ENCODE data around the gene LSM2. TPM values are rescaled to one million over a fixed set of nuclear protein-coding genes. Genes with fewer than 3 reads are reported as not detected.
A peak's percentile ranks its signal among the peaks of the same experiment; 100 is the strongest.

The LSM2 gene
- total and polyA plus RNA-seq, 9 of the 15 experiments (the other 6 are each of a cell fraction or from before 2014, with no cell fraction given): 154 to 407 (median 223) TPM

DNA sequence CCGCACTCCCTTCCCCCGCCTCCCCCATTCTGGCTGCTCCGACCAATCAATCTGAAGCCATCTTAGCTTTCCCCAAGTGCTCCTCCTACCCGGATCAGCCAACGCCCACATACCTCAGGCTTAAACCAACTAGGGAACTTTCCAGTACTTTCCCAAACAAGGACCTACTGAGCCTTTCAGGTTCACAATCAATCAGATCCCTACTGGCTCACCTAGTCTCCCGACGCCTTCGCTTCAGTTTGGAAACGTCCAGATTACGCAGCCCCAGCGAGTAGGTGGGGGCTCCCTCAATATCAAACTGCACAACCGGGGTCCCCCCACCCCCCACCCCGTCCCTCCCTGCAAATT lies 7.9 kb upstream of the LSM2 start (continued):
- TF ChIP-seq, protein P1, sequence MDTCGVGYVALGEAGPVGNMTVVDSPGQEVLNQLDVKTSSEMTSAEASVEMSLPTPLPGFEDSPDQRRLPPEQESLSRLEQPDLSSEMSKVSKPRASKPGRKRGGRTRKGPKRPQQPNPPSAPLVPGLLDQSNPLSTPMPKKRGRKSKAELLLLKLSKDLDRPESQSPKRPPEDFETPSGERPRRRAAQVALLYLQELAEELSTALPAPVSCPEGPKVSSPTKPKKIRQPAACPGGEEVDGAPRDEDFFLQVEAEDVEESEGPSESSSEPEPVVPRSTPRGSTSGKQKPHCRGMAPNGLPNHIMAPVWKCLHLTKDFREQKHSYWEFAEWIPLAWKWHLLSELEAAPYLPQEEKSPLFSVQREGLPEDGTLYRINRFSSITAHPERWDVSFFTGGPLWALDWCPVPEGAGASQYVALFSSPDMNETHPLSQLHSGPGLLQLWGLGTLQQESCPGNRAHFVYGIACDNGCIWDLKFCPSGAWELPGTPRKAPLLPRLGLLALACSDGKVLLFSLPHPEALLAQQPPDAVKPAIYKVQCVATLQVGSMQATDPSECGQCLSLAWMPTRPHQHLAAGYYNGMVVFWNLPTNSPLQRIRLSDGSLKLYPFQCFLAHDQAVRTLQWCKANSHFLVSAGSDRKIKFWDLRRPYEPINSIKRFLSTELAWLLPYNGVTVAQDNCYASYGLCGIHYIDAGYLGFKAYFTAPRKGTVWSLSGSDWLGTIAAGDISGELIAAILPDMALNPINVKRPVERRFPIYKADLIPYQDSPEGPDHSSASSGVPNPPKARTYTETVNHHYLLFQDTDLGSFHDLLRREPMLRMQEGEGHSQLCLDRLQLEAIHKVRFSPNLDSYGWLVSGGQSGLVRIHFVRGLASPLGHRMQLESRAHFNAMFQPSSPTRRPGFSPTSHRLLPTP (IDR thresholded peaks at IDR 0.05; ENCODE audit: borderline replicate concordance, extremely low read depth, insufficient read length): no peak
- TF ChIP-seq KLF16 (IDR thresholded peaks at IDR 0.05) (no peak), SP1 (CRISPR knock-in tag; IDR thresholded peaks at IDR 0.05) (no peak), RBM22 (IDR thresholded peaks at IDR 0.05; ENCODE audit: low read depth, low read length, poor library complexity, severe bottlenecking) (no peak), CBX2 (IDR thresholded peaks at IDR 0.05; ENCODE audit: insufficient read depth, low read length, poor library complexity, severe bottlenecking) (no peak), POLR2AphosphoS5 (IDR thresholded peaks at IDR 0.05; ENCODE audit: control insufficient read depth, insufficient read depth, low read depth, low read length) (peak; percentile 72; the same call in 1 of the 2 replicates), TARDBP (IDR thresholded peaks at IDR 0.05) (no peak), FOXP1 (CRISPR knock-in tag; IDR thresholded peaks at IDR 0.05) (no peak; the same call in 1 of the 2 replicates), MYC (IDR thresholded peaks at IDR 0.05; ENCODE audit: low read depth, low read length) (0 out of 2 replicates have a peak, but pooled peaks have one; percentile 46), MYC (CRISPR knock-in tag; IDR thresholded peaks at IDR 0.05; ENCODE audit: borderline replicate concordance, low read depth) (no peak), ZNF830 (CRISPR knock-in tag; IDR thresholded peaks at IDR 0.05) (peak; percentile 72; the same call in 1 of the 2 replicates), JUNB (CRISPR knock-in tag; conservative IDR thresholded peaks at IDR 0.05) (0 out of 2 replicates have a peak, but pooled peaks have one; percentile 27), CBX5 (IDR thresholded peaks at IDR 0.05; ENCODE audit: borderline replicate concordance, low read depth) (no peak), ILF3 (IDR thresholded peaks at IDR 0.05; ENCODE audit: borderline replicate concordance) (no peak), ZNF282 (CRISPR knock-in tag; IDR thresholded peaks at IDR 0.05) (no peak), ZBTB1 (CRISPR knock-in tag; IDR thresholded peaks at IDR 0.05; ENCODE audit: borderline replicate concordance, low read depth) (no peak), HMG20A (CRISPR knock-in tag; conservative IDR thresholded peaks at IDR 0.05) (peak; percentile 61; the same call in 1 of the 2 replicates), ZBTB17 (CRISPR knock-in tag; IDR thresholded peaks at IDR 0.05) (peak; percentile 55; the same call in 1 of the 2 replicates), ZEB2 (IDR thresholded peaks at IDR 0.05) (0 out of 2 replicates have a peak, but pooled peaks have one; percentile 51), TAL1 (IDR thresholded peaks at IDR 0.05) (no peak)
- TF ChIP-seq, protein P2, sequence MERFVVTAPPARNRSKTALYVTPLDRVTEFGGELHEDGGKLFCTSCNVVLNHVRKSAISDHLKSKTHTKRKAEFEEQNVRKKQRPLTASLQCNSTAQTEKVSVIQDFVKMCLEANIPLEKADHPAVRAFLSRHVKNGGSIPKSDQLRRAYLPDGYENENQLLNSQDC (CRISPR knock-in tag; IDR thresholded peaks at IDR 0.05): no peak
- TF ChIP-seq, protein P3, sequence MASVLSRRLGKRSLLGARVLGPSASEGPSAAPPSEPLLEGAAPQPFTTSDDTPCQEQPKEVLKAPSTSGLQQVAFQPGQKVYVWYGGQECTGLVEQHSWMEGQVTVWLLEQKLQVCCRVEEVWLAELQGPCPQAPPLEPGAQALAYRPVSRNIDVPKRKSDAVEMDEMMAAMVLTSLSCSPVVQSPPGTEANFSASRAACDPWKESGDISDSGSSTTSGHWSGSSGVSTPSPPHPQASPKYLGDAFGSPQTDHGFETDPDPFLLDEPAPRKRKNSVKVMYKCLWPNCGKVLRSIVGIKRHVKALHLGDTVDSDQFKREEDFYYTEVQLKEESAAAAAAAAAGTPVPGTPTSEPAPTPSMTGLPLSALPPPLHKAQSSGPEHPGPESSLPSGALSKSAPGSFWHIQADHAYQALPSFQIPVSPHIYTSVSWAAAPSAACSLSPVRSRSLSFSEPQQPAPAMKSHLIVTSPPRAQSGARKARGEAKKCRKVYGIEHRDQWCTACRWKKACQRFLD (CRISPR knock-in tag; IDR thresholded peaks at IDR 0.05): no peak
- TF ChIP-seq, protein P4, sequence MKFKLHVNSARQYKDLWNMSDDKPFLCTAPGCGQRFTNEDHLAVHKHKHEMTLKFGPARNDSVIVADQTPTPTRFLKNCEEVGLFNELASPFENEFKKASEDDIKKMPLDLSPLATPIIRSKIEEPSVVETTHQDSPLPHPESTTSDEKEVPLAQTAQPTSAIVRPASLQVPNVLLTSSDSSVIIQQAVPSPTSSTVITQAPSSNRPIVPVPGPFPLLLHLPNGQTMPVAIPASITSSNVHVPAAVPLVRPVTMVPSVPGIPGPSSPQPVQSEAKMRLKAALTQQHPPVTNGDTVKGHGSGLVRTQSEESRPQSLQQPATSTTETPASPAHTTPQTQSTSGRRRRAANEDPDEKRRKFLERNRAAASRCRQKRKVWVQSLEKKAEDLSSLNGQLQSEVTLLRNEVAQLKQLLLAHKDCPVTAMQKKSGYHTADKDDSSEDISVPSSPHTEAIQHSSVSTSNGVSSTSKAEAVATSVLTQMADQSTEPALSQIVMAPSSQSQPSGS (CRISPR knock-in tag; IDR thresholded peaks at IDR 0.05): no peak
